Brain pericyte (primary cell): Measurements from ENCODE around the gene AATF.

Source experiments
- DNase-seq: peaks from one replicate; pipeline ENCODE4 v3.0.0-alpha.2; 2012; ENCODE audit warnings: low read depth, low spot score

The AATF gene

DNA sequence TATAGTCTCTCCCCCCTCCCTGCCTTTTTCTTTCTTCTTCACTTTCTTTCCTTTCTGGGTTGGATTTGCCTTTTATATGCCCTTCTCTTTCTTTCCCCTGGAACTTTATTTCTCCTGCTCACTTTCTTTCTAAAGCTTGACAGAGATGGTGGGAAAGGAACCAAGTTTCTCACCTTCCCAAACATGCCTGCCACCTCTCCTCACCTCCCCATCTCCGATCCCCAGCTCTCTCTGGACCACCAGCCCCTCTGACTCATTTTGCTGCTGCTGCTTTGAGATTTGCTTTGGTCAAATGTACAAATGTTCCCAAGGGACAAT lies 18.2 kb upstream of the AATF start:
- no peak for DNase-seq

DNA sequence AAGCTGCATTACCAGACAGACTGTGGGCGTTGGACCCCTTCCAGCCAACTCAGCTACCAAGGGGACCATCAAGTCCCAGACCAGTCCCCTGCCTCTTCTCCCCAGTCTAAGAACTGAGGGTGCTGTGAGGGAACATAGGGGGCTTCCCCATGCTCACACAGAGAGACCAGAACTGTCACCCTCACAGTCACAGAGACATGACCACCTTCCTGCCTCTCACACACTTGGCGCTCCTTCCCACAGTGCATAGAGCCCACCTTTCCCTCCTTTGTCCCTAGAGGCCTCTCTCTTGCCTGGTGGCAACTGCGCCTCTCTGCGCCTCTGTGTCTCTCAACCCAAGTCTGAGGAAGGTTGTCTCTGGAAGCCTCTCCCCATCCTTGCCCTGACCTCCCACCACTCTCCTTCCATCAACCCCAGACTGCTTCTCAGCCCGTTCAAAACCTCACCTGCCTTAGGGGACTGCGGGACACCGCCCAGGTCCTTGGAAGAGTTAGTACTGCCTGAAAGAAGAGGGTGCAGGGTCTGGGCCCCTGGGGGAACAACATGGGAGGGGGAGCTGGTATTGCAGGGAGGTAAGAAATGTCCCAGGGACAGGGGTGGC lies 17.6 kb upstream of the AATF start:
- no peak for DNase-seq

DNA sequence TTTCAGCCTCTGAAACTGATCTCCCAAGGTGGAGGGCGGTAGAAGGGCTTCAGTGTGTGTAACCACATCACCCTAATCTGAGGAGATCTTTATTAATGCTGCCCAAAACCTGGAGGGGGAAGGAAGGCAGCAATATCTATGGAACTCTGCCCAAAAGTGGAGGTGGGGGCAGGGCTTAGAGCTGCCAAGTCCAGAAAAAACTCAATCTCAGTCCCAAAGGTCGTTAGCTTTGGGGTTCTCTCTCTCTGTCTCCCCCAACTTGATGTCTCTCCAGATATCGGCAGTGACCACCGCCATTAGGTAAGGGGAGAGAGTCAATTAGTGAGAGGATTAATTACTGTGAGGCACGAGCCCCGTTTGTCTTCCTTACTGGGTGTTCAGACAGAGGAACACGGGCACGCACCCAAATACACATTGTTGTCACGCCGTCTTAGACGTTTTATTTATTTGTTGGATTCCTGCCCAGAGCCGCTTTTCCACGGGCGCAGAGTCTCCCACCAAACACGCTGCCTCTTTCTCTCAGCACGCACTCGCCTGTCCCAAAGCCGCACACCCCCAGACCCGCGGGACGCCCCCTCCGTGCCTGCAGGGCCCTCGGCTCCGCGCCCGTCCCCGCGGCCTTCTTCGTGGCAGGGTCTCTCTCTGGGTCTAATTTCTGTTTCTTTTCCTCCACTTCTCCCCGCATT lies 16.9 kb upstream of the AATF start:
- DNase-seq, result no peak

DNA sequence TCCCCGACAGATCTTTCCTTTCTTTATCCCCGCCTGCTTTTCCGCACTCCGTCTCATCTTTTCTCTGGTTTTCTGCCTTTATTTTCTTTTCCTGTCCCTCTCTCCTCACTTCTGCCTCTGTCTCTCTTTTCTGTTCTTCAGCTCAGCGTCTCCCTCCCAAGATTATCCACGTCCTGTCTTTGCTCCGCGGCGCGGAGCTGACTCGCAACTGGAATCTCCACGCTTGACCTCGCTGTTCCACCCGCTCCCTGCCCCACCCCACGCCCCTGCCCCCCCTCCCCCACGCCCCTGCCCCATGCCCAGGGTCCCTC lies 16.4 kb upstream of the AATF start:
- no peak for DNase-seq

- no peak for DNase-seq
These were observed 15.9 kb upstream of the AATF start for GRCh38 chr17:36932694-36933511.

DNA sequence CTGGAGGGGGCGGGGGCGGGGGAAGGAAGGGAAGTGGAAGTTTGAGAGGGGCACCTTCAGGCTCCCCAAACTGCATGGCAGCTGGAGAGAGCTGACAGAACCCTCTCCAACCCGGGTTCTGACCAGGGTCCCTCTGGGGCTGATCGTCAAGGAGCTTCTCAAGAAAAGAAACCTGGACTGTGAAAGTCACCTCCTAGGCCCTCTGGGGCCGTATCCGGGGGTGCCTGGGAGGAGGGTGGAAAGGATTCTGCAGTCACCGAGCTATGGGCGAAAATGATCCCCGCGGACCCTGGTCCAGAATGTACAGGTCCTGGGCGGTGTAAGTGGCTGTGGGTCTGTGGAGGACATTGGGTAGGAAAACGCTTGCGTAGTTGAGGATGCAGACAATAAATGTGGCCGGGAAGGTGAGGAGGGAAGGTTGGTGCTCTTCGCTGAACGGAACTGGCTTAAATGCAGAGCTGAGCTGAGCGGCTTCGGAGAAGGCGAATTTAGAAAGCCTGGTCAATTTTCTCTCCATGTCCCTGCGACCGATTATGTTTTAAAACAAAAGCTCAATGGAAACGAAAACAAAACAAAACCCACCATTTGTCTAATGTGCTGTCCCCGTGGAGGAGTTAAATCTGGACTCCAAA lies 15.1 kb upstream of the AATF start:
- no peak for DNase-seq

GRCh38 chr17:36934144-36934691 lies 14.5 kb upstream of the AATF start:
- no peak for DNase-seq

- DNase-seq, result no peak
These were observed 13.8 kb upstream of the AATF start for GRCh38 chr17:36934692-36935630.

DNA sequence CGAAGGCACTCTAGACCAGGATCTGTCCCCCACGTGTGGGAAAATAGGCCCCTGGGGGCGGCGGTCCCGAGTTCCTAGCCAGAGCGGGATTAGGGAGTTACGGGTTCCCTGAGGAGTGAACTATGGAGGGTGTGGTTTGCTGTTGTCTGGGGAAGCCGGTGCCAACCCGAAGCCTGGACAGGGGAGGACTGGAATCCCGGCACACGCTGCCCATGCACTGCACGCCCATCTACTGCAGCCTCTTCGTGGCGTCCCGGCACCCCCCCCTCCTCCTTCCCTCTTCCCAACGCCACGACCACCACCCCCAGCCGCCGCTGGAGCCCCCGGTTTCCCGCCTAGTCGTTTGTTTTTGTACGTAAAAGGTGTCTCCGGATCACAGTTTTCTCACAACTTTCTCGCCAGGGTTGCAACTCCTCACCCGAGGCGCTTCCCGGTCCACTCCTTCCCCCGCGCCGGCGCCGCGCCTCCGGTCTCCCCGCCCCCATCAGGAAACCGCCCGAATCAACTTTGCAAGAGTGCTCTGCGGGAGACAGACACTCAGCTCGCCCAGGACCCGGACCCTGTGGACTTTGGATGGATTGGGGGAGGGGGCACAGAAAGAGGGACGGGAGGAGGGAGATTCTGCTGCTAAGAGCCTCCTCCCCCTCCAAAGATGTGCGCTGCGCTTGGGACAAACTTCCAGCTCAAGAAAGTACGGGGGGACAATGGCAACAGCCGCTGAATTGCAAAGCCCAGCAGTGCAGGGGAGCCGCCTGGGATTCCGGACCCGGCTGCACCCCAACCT lies 12.9 kb upstream of the AATF start:
- no peak for DNase-seq

DNA sequence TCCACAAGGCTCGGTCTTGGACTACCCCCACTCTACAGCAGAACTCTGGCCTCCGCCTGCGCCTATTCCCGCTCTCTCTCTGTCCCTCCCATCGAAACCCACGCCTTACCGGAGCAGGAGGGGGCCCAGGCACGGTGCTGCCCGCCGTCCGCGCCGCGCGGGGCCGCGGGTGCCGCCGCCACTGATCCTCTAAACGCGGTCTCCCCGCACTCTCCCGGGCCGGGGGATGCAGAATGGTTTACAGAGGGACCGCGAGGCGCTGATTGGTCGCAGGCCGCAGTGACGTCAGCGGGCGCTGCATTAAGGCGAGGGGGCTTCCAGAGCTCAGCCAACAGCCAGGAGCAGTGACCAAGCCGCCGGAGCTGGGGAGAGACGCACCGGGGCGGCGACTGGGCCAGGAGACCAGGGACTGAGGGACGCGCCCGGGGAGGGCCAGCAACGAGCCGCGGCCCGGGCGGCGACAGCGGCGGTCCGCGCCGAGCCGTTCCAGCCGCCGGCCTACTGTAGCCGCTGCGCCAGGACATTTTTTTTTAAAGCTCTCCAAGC lies 12.2 kb upstream of the AATF start:
- no peak for DNase-seq

DNA sequence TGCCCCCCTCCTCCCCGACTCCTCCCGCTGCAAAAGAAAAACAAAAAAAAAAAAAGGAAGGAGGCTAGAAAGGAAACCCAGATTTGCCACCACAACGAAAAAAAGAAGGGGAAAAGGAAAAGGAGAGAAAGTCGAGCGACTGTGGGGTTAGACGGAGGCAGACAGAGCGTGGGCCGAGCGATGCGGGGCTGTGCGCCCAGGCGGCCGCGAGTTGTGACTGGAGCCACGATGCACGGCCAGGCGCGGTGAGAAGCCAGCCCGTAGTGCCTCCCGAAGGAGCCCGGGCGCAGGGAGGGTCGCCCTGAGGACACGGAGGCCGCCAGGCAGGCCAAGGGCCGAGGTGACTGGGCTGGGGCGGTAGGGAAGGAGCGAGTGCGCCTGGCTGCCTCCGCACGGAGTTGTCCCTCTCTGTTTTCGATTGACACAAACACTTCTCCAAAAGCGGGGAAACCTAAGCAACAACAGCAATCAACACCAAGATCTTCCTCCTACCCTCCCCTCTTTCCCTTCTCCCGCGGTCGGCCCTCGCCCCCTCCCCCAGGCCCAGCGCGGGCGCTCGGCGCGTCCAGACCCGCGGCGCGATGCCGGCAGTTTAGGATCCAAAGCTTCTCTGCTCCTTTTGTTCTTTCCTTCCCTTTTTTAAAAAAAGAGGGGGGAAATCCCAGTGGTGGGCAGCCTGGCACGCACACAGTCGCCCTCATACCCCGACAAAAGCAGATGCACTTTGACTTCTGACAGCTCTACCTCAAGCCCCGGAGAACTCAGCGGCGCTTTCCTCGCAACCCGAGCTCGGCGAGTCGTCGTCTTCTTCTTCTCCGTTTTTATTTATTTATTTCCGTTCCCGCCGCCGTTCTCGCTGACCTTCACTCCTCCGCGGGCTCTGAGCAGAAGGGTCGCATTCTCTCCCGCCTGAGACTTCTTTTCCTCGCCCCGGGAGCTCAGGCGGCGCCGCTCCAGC lies 11.5 kb upstream of the AATF start, which contains the start of gene LHX1:
Gene LHX1 (plus strand): TSS at position 475 of the 958 bp plus-strand sequence. CDS start 723 bp downstream, outside the sequence.
- no peak for DNase-seq

DNA sequence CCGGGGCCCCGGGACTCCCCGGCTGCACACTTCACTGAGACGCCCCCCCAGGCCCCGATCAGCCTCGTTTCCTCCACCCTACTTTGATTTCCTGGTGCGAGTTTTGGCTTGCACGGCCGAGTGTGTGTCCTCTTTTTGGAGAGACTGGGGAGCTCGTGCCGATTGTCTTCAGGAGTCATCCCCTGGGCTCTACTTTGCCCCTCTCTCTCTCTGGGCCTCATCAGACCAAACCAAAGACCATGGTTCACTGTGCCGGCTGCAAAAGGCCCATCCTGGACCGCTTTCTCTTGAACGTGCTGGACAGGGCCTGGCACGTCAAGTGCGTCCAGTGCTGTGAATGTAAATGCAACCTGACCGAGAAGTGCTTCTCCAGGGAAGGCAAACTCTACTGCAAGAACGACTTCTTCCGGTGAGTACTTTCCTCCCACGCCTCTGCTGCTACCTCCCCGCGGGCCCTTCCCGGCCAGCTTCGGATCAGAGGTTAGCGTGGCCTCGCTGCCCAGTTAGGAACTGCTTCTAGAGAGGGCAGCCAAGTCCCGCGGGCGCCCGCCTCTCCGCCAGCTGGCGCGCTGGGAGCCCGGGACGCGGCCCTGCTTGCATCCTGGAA lies 10.7 kb upstream of the AATF start:
- DNase-seq, result no peak

DNA sequence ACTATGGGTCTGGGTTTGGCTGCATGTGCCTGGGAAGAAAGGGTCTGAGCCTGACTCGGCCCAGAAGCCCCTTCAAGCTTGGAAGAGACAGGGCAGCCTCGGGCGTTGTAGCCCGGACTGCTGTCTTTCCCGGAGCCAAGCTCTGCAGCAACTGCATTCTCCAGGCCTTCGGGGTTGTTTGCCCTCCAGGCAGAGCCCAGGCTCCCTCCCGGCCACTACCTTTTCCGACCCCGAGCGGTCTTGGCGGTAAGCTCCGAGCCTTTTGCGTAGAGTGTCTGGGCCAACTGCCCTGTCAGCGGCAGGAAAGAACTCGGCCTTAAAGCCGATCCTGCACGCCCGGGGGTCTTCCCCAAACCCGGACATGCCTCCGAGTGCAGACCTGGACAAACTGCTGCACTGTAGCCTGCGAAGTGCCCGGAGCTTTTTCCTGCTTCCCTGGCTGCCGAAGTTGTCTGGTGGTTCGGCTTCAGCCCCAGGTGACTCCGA lies 10.1 kb upstream of the AATF start:
- no peak for DNase-seq

GRCh38 chr17:36939052-36939801 lies 9.5 kb upstream of the AATF start:
- no peak for DNase-seq

DNA sequence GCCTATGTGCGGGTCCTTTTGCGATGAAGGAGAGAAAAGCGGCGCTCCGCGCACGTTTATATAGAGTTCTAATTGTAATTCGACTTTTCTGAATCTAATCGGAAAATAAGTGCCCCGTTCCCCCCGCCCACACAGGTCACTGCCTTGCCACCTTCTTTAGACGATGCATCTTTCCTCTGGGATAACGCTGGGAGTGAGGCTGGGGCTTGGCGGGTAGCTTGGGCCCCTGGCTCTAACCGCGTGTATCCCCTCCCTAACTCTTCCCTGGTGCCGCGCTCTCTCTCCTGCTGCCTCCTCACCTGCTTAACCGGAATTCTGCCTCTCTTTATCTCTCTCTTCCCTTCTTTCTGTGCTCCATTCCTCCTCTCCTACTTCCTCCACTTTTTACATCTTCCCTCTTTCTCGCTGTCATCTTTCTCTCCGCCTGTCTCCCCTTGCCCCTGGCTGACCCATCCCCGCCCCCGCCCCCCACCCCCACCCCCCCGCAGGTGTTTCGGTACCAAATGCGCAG lies 8.9 kb upstream of the AATF start:
- DNase-seq, result no peak

GRCh38 chr17:36940313-36941264 lies 8.2 kb upstream of the AATF start:
- DNase-seq, result no peak
